ENCODE measurements around the gene DLG2.

DLG2 gene

DNA sequence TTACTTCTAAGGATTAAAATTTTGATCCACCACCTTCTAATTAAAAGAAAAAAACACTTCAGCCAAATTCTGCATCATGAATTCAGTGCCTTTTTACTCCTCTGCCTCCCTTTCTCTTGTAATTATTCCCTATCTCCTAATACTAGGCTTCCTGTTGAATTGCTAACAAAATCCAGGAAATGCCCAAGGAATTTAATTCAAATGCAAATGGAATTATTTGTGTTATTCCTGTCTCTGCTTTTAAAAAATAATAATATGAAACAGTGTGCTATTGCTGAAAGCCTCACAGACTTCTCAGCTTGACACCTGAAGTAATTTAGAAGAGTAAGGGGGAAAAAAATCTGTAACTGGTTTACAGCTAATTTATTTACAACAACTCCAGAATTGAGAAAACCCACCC is 85.5 kb downstream of the DLG2 start:
- TF ChIP-seq, protein P1, sequence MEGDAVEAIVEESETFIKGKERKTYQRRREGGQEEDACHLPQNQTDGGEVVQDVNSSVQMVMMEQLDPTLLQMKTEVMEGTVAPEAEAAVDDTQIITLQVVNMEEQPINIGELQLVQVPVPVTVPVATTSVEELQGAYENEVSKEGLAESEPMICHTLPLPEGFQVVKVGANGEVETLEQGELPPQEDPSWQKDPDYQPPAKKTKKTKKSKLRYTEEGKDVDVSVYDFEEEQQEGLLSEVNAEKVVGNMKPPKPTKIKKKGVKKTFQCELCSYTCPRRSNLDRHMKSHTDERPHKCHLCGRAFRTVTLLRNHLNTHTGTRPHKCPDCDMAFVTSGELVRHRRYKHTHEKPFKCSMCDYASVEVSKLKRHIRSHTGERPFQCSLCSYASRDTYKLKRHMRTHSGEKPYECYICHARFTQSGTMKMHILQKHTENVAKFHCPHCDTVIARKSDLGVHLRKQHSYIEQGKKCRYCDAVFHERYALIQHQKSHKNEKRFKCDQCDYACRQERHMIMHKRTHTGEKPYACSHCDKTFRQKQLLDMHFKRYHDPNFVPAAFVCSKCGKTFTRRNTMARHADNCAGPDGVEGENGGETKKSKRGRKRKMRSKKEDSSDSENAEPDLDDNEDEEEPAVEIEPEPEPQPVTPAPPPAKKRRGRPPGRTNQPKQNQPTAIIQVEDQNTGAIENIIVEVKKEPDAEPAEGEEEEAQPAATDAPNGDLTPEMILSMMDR (IDR thresholded peaks at IDR 0.05), result no peak

DNA sequence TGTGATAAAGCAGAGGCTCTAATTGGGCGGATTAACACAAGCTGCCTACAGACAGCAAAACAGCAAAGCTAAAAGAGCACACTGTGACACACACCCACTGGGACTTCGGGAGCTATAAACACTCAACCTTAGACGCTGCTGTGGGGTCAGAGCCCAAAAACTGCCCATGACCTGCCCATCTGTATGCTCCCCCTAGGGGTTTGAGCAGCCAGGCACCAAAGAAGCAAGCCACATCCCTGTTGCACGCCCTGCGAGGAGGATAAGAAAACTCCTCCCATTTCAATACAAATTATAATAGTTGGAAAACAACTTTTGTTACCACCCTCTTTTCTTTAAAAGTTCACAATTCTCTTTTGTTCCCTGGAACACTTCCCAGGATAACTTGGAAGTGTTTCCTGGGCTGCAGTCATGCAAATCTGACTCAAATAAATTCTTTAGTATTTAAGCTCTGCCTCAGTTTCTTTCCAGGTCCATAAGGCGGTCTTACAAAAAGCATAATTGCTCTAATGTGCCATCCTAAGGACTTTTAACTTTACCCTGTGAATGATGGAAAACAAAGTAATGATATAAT is 86.4 kb downstream of the DLG2 start:
- TF ChIP-seq, protein P1 (IDR thresholded peaks at IDR 0.05), result no peak

DNA sequence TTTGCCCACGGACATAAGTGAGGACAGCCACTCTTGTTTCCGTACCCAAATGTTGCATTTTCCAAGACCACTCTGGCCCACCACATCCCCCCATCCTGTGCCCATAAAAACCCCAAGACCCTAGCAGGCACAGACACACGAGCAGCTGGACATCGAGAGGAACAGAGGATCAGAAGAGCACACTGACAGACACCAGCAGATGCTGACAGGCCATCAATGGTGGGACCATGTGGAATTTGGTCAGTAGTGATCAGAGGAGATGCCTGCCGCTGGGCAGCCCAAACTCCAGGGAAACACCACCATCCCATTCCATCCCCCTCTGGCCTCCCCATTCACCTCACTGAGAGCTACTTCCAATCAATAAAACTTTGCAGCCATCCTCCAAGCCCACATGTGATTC is 87.0 kb downstream of the DLG2 start:
- TF ChIP-seq, protein P1 (IDR thresholded peaks at IDR 0.05), result no peak

DNA sequence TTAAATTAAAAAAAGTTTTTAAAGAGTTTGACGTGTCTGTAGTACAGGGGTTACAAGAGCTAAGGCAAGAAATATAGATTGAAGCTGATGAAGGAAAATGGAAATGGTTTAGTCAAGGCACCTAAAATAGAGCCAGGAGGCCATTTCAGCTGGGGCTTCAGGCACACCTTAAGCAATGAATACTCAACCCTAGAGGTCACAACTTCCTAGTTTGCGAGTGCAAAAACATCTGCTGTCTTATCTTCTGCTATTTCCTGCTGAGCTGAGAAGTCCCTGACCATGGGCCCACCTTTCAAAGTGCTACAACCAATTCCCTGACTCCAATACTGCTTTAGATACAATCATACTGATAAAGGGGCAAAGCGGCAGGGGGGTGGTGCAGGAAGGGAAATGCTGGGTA is 87.4 kb downstream of the DLG2 start:
- TF ChIP-seq, protein P1 (IDR thresholded peaks at IDR 0.05), result no peak

DNA sequence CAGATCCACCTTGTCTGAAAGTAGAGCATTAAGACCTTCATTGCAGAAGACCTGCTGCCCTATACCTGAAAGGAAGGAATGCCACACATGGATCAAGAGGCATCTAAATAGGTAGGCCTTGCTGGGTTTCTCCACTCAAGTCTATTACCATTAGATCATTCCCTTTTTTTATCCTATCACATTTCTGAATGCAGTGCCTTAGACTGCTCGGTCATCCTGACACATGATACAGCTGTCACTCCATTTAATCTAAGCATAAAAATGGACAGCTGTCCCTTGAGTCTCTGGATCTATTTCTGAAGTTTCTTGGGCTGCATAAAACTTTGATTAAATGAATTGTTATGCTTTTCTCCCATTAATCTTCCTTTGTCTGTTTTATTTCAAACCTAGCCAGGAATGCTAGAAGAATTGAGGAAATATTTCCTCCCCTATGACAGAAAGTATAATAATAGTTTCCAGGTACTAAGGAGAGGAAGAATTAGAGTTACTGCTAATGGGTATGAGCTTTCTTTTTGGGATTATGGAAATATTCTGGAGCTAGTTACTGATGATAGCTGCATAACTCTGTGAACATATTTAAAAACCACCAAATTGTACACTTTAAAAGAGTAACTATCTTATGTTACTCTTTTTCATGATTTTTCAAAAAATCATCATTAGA is 88.0 kb downstream of the DLG2 start:
- TF ChIP-seq, protein P1 (IDR thresholded peaks at IDR 0.05), result no peak

DNA sequence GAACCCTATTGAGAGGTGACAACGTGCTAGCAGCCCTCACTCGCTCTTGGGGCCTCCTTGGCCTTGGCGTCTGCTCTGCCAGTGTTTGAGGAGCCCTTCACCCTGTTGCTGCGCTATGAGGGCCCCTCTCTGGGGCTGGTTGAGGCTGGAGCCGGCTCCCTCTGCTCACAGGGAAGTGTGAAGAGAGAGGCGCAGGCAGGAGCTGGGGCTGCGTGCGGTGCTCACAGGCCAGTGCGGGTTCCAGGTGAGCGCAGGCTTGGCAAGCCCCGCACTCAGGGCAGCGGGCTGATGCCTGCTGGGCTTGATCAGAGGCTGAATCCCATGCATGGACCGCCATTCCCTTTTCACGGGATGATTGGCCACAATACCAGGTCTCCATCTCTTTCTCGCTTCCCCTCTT is 90.7 kb downstream of the DLG2 start:
- TF ChIP-seq, protein P1 (IDR thresholded peaks at IDR 0.05), result no peak

DNA sequence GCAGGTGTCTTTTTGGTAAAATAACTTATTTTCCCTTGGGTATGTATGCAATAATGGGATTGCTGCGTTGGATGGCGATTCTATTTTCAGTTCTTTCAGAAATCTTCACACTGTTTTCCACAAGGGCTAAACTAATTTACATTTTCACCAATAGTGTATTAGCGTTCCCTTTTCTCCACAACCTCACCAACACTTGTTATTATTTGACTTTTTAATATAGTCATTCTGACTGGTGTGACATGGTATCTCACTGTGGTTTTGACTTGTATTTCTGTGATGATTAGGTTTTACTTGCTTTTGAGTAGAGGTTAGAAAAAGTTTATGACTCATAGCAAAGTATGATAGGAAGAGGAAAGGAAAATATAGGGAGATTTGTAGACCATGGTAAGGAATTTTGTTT is 92.3 kb downstream of the DLG2 start:
- TF ChIP-seq, protein P1 (IDR thresholded peaks at IDR 0.05), result no peak

Data from LNCAP (cell line).